SK-N-SH (cell line): Measurements from ENCODE around the gene RADIL. TPM values are rescaled to one million over a fixed set of nuclear protein-coding genes. Genes with fewer than 3 reads are reported as not detected.
"Not testable (repeated sequence)": the region's sequence is repeated elsewhere in the genome, so short reads cannot be mapped to it uniquely, and the experiment has no call there.

Experiments used
- CTCF ChIA-PET: fragments of 300-600, 350-600 bp; formaldehyde crosslinking; extraction: SDS; loops from one replicate; lab custom pipeline; 2021; lab: Yijun Ruan, JAX
- POLR2A ChIA-PET: fragments of 350-600 bp; sonication (Branson Sonifier 250); formaldehyde crosslinking; extraction: SDS; loops from one replicate; lab custom pipeline; 2020; ENCODE audit warnings: antibody characterized with exemption, inconsistent platforms; lab: Yijun Ruan, JAX
- DNase-seq: peaks from one replicate; pipeline ENCODE4 v3.0.0; 2012
- H2AFZ ChIP-seq: fragments of 200-600 bp; sonication (generic); 2 replicates; pipeline ENCODE4 v1.8.1; 2016; ENCODE audit warnings: antibody characterized with exemption, mild to moderate bottlenecking, low read depth
- H3F3A ChIP-seq: fragments of 200-600 bp; sonication (generic); replicated peaks from 2 replicates; pipeline ENCODE3; 2016; ENCODE audit warnings: antibody characterized with exemption, mild to moderate bottlenecking; ENCODE audit not compliant: insufficient read depth
- H3K27ac ChIP-seq, 2 experiments: fragments of 200-500 bp in 1 of 2; fragments of 200-600 bp in 1 of 2; sonication (Bioruptor generic) in 1 of 2; sonication (generic), shearing (Covaris generic) in 1 of 2; 2 replicates each; pipeline versions ENCODE4 v1.5.1 to v1.6.1; 2014 to 2016; ENCODE audit warnings: low read depth in 2 of 2, inconsistent platforms in 1 of 2, low read length in 1 of 2, mild to moderate bottlenecking in 1 of 2, mixed read lengths in 1 of 2
- H3K27me3 ChIP-seq: fragments of 200-600 bp; sonication (generic), shearing (Covaris generic); 2 replicates; pipeline ENCODE4 v1.6.1; 2016; ENCODE audit warnings: mixed run types; ENCODE audit not compliant: insufficient read depth
- H3K36me3 ChIP-seq, 2 experiments: fragments of 200-500 bp in 1 of 2; fragments of 200-600 bp in 1 of 2; sonication (Bioruptor generic) in 1 of 2; sonication (generic) in 1 of 2; replicated peaks in 1 of 2; 2 replicates each; pipeline versions ENCODE3 to v1.5.1; 2014 to 2016; ENCODE audit warnings: low read length in 1 of 2, mild to moderate bottlenecking in 1 of 2; ENCODE audit not compliant: insufficient read depth in 2 of 2, control insufficient read depth in 1 of 2
- H3K4me1 ChIP-seq, 2 experiments: fragments of 200-500 bp in 1 of 2; fragments of 200-600 bp in 1 of 2; sonication (Bioruptor generic) in 1 of 2; sonication (generic), shearing (Covaris generic) in 1 of 2; 2 replicates each; pipeline versions ENCODE4 v1.5.1 to v1.6.1; 2014 to 2016; ENCODE audit warnings: low read depth in 1 of 2, low read length in 1 of 2, mixed run types in 1 of 2; ENCODE audit not compliant: insufficient read depth in 2 of 2, control insufficient read depth in 1 of 2
- H3K4me2 ChIP-seq: fragments of 200-600 bp; sonication (generic), shearing (Covaris generic); 2 replicates; pipeline ENCODE4 v1.6.1; 2017; ENCODE audit warnings: mixed run types
- H3K4me3 ChIP-seq, 2 experiments: fragments of 200-500 bp in 1 of 2; fragments of 200-600 bp in 1 of 2; sonication (Bioruptor generic) in 1 of 2; sonication (generic), shearing (Covaris generic) in 1 of 2; 2 replicates each; pipeline versions ENCODE4 v1.5.1 to v1.8.1; 2014 to 2016; ENCODE audit warnings: low read depth in 2 of 2, inconsistent platforms in 1 of 2, low read length in 1 of 2, mild to moderate bottlenecking in 1 of 2, mixed read lengths in 1 of 2, moderate library complexity in 1 of 2
- H3K79me2 ChIP-seq: fragments of 200-600 bp; sonication (generic); 2 replicates; pipeline ENCODE4 v1.8.1; 2017; ENCODE audit warnings: mild to moderate bottlenecking; ENCODE audit not compliant: insufficient read depth
- H3K9ac ChIP-seq: fragments of 200-600 bp; sonication (generic); 2 replicates; pipeline ENCODE4 v1.6.1; 2017; ENCODE audit warnings: mixed run types
- H3K9me2 ChIP-seq: fragments of 200-600 bp; sonication (generic); 2 replicates; pipeline ENCODE4 v1.6.1; 2017; ENCODE audit warnings: mixed run types
- H3K9me3 ChIP-seq: fragments of 200-600 bp; sonication (generic); 2 replicates; pipeline ENCODE4 v1.6.1; 2017; ENCODE audit warnings: mixed run types, mild to moderate bottlenecking, moderate library complexity
- H4K20me1 ChIP-seq: fragments of 200-600 bp; sonication (generic); 2 replicates; pipeline ENCODE4 v1.6.1; 2017; ENCODE audit warnings: mild to moderate bottlenecking, mixed run types; ENCODE audit not compliant: insufficient read depth
- CHD2 ChIP-seq: fragments of 150-350 bp; IDR thresholded peaks from 2 replicates; pipeline ENCODE4 v1.6.1; 2018; ENCODE audit warnings: low read length; ENCODE audit not compliant: partially characterized antibody
- FOXJ3 ChIP-seq: sonication (generic); formaldehyde crosslinking; IDR thresholded peaks from 2 replicates; pipeline ENCODE4 v1.5.1; 2020; ENCODE audit warnings: mild to moderate bottlenecking, missing genetic modification reagents
- JUND ChIP-seq: IDR thresholded peaks from 2 replicates; pipeline ENCODE4 v1.4.0; 2012
- RAD21 ChIP-seq: IDR thresholded peaks from 2 replicates; pipeline ENCODE4 v1.6.1; 2012; ENCODE audit warnings: mild to moderate bottlenecking, low read length
- SIN3A ChIP-seq: IDR thresholded peaks from 2 replicates; pipeline ENCODE4 v1.6.1; 2012; ENCODE audit warnings: low read depth, mild to moderate bottlenecking, low read length, moderate library complexity, borderline replicate concordance
- TAF1 ChIP-seq: IDR thresholded peaks from 2 replicates; pipeline ENCODE4 v1.6.1; 2012; ENCODE audit warnings: low read depth, mild to moderate bottlenecking, low read length, moderate library complexity, borderline replicate concordance
- YY1 ChIP-seq: IDR thresholded peaks from 2 replicates; pipeline ENCODE4 v1.4.0; 2012; ENCODE audit warnings: low read depth, mild to moderate bottlenecking
- WGBS: methylation state at CpG from one replicate; pipeline ENCODE4 v1.1.6; 2017; ENCODE audit warnings: low lambda C conversion rate; 5-methylcytosine and 5-hydroxymethylcytosine counted together
- polyA plus RNA-seq, 3 experiments: library from polyadenylated mRNA; depleted of rRNA; stranded (reverse); fragments of >200 nt; gene quantifications; 2 replicates each; pipeline ENCODE4 v1.2.3, GENCODE V29; 2012

Gene RADIL
- polyA plus RNA-seq, 1 of the 3 experiments (the other 2 are of a cell fraction), result 4.3 TPM

GRCh38 chr7:4893188-4893587 is 9.7 kb upstream of the RADIL start:
- 43% methylated on average over 4 of the region's 4 CpGs for WGBS
- H3K36me3 ChIP-seq, H4K20me1 ChIP-seq, DNase-seq, H2AFZ ChIP-seq, H3K9ac ChIP-seq, H3K27me3 ChIP-seq, H3K4me1 ChIP-seq, H3K9me3 ChIP-seq, H3K4me3 ChIP-seq, H3K79me2 ChIP-seq, H3K9me2 ChIP-seq, H3F3A ChIP-seq, H3K27ac ChIP-seq, H3K4me2 ChIP-seq, POLR2A ChIA-PET: not testable (repeated sequence)
- CTCF ChIA-PET, result interaction anchor here (2.1 kb wide), 1 partner anchor 10 kb away, joined by 16 read pairs; the partner anchor contains the start of gene RADIL

- H4K20me1 ChIP-seq, H3K9me3 ChIP-seq, H3K9me2 ChIP-seq, H3K79me2 ChIP-seq, H3K4me3 ChIP-seq, H3K27me3 ChIP-seq, H3K36me3 ChIP-seq, H3F3A ChIP-seq, H3K27ac ChIP-seq, H3K4me2 ChIP-seq, DNase-seq, H2AFZ ChIP-seq, H3K9ac ChIP-seq, H3K4me1 ChIP-seq: not testable (repeated sequence)
- ChIA-PET POLR2A (interaction anchor here (0.7 kb wide), 1 partner anchor 1438 kb away, joined by 3 read pairs; no protein-coding TSS in a partner anchor), CTCF (interaction anchor here (0.6 to 2.3 kb wide), 4 partner anchors 8 to 93 kb away, joined by 4 to 16 read pairs (median 6); partner anchors contain the start of gene RADIL)
- WGBS, result 32% methylated on average over 2 of the region's 2 CpGs
These were observed 8.0 kb upstream of the RADIL start for GRCh38 chr7:4891522-4891921.

- Histone ChIP-seq H4K20me1 (no peaks in the 10 kb centered on the region), H3K79me2 (no peaks in the 10 kb centered on the region), H3F3A (no peaks in the 10 kb centered on the region), H3K4me2 (no peak overlapping the region), H2AFZ (no peak overlapping the region), H3K9ac (no peak overlapping the region), H3K27ac (no peak overlapping the region), H3K9me2 (no peaks in the 10 kb centered on the region), H3K36me3 (no peaks in the 10 kb centered on the region), H3K27me3 (no peaks in the 10 kb centered on the region), H3K9me3 (no peaks in the 10 kb centered on the region), H3K4me1 (no peaks in the 10 kb centered on the region), H3K4me3 (no peak overlapping the region)
- ChIA-PET CTCF (interaction anchor here (1.1 to 3.9 kb wide), 4 partner anchors 9 to 60 kb away, joined by 3 to 25 read pairs (median 14); no protein-coding TSS in a partner anchor), POLR2A (no interaction called here)
- TF ChIP-seq SIN3A (no peak), YY1 (no peak), TAF1 (no peak), FOXJ3 (CRISPR knock-in tag) (no peak), JUND (no peak)
- no peak for DNase-seq
- WGBS, result 13% methylated on average over 1 of the region's 1 CpG
These were observed 6.2 kb upstream of the RADIL start for GRCh38 chr7:4889682-4890081.

GRCh38 chr7:4888161-4888560 is 4.6 kb upstream of the RADIL start:
- no peak overlapping the region for H3K9ac ChIP-seq
- no peak overlapping the region for H3K27ac ChIP-seq
- H4K20me1 ChIP-seq, result no peaks in the 10 kb centered on the region
- CTCF ChIA-PET, result interaction anchor here (1.1 to 3.9 kb wide), 7 partner anchors 22 to 212 kb away, joined by 3 to 25 read pairs (median 5); no protein-coding TSS in a partner anchor
- 50% methylated on average over 3 of the region's 3 CpGs for WGBS
- TF ChIP-seq RAD21 (no peak), CHD2 (no peak)
- H3K79me2 ChIP-seq, result no peaks in the 10 kb centered on the region
- no peaks in the 10 kb centered on the region for H3F3A ChIP-seq
- no peaks in the 10 kb centered on the region for H3K27me3 ChIP-seq
- POLR2A ChIA-PET, result no interaction called here
- no peak overlapping the region for H3K4me2 ChIP-seq
- no peaks in the 10 kb centered on the region for H3K36me3 ChIP-seq
- H2AFZ ChIP-seq, result no peak overlapping the region
- H3K4me1 ChIP-seq, result no peaks in the 10 kb centered on the region
- H3K4me3 ChIP-seq, result no peak overlapping the region
- no peak for DNase-seq
- no peaks in the 10 kb centered on the region for H3K9me3 ChIP-seq
- no peaks in the 10 kb centered on the region for H3K9me2 ChIP-seq
